GM21526 (cell line): ENCODE results near the gene CDK10.

Experiments used
- ATAC-seq: cut with Tn5 transposase; IDR thresholded peaks from one replicate; pipeline ENCODE4 v1.9.1; 2021; ENCODE audit warnings: moderate library complexity; ENCODE audit not compliant: unreplicated experiment, low FRiP score

The CDK10 gene

GRCh38 chr16:89732142-89732917, 45.8 kb downstream of the CDK10 start:
- ATAC-seq: no peak

DNA sequence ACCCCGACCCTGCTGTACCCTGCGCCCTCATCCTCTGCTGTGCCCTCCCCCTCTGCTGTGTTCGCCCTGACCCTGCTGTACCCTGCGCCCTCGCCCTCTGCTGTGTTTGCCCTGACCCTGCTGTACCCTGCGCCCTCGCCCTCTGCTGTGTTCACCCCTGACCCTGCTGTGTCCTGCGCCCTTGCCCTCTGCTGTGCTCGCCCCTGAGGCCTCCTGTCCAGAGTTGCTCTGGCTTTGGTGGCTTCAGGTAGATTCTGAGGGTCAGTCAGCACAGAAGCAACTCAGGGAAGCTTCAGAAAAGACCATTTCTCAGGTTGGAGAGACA, 46.4 kb downstream of the CDK10 start:
- ATAC-seq: no peak

- no peak for ATAC-seq
Measured at GRCh38 chr16:89733322-89733721, 46.8 kb downstream of the CDK10 start.

DNA sequence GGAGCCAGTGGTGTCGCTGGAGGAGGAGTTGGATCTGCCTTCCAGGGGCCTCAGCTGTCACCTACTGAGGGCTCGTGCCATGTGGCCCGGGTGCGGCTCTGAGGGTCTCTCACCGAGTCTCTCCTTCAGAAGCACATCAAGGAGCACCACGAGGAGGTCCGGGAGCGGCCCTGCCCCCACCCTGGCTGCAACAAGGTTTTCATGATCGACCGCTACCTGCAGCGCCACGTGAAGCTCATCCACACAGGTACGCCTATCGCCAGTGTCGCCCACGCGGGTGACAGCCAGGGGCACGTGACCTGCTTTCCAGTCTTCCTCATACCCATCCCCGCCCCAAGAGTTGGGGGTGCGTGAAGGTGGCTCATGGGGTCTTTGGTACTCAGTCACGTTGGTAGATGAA, 47.3 kb downstream of the CDK10 start:
- ATAC-seq: no peak

GRCh38 chr16:89736554-89736953, 50.1 kb downstream of the CDK10 start:
- no peak for ATAC-seq

DNA sequence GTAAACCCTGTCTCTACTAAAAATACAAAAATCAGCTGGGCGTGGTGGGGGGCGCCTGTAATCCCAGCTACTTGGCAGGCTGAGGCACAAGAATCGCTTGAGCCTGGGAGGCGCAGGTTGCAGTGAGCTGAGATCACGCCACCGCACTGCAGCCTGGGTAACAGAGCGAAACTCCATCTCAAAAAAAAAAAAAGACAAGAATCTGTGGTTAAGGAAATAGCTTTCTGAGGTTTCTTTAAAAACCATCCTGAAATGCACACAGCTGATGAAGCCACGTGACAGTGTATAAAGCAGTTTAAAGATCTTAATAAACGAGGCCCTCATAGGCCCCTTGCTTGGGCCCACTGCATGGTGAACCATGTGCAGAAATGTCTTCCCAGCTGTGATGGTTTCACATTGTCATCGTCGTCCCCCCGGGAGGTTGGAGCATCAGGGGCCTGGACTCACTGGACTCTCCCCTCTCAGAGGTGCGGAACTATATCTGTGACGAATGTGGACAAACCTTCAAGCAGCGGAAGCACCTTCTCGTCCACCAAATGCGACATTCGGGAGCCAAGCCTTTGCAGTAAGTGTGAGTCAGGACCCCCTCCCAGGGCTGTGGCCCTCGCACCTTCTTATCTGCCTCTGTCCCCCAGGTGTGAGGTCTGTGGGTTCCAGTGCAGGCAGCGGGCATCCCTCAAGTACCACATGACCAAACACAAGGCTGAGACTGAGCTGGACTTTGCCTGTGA, 51.0 kb downstream of the CDK10 start:
- no peak for ATAC-seq

DNA sequence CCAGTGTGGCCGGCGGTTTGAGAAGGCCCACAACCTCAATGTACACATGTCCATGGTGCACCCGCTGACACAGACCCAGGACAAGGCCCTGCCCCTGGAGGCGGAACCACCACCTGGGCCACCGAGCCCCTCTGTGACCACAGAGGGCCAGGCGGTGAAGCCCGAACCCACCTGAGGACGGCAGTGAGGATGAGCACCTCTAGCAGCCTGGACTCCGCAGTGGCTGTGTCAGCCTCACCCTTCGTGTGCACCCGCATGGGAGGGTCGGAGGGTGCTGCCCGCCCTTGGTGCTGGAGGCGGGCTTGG, 51.5 kb downstream of the CDK10 start:
- no peak for ATAC-seq

DNA sequence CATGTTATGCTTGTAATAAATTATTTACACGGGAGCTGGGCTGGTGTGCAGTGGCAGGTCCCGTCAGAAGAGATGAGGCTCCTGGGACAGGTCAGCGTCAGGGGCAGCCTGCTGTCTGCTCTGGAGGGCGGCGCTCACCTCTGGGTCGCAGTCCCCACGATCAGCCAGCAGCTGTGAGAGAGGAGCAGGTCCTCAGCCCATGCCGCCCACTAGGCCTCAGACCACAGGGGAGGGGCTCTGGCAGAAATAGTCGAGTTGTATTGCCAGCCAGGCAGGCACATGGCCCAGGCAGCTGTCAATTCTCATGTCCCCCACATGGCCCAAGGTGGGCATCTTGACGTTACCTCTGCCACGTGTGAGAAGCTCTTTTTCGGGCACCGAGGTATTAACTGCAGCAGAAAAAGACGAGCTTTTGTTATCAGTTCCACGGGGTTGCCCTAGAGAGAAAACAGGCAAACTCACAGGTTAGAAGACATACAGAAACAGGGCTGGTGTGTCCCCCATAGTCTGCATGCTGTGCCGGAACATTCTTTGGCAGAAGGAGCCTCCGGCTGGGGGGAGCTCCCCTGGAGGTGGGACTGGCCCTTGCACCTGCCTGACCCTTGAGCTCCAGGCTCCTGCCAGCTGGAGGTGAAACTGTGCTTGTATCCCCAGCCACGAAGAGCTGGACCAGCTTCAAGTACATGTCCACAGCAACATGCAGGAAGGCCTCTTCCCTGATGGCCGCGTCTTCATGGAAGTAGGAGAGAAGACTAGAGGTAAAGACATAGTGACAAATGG, 52.2 kb downstream of the CDK10 start:
- no peak for ATAC-seq

- no peak for ATAC-seq
Measured at GRCh38 chr16:89739383-89739782, 52.9 kb downstream of the CDK10 start.

GRCh38 chr16:89741342-89742014, 55.0 kb downstream of the CDK10 start:
- ATAC-seq: no peak

- ATAC-seq: no peak
Measured at GRCh38 chr16:89742948-89743347, 56.5 kb downstream of the CDK10 start.

DNA sequence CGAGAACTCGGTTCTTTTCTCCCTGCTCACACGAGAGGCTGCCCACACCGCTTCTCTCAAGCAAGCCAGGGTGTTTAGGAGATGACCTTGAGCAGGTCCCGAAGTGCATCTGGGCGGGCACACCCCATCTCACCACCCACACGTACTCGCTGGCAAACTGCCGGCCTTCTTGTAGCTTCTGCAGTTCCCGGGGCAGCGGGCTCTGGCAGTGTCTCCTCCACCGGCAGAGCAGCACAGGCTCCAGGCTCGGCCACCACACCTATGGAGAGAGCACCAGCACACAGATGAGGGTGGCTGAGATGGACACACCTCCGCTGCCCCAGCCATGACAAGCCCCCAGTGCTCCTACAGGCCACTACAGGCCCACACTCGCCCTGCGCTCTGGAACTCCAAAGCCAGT, 58.3 kb downstream of the CDK10 start:
- no peak for ATAC-seq
